ENCODE measurements around the gene AOAH. TPM values are rescaled to one million over a fixed set of nuclear protein-coding genes. Genes with fewer than 3 reads are reported as not detected.

AOAH gene
- total and polyA plus RNA-seq, 2 donors (not counting 3 experiments of a cell fraction or from before 2014, with no cell fraction given) = not detected

DNA sequence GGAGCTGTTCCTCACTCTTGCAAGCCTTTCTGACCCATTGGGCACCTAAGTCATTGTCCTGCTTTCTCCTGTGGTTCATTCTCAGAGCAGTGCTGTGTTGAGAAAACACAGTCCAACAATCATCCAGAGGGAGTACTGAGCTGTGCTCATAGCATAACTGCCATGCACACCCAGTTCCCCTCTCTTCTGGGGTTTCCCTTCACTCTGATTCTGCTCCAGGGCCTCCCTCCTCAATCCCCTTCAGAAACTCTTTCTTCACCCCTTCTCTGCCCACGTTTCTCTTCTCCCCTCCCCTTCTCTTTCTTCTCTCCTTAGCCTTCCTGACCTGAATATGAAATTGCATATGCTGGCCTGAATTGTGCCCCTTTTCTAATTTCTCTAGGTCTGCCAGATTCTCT lies 155.8 kb downstream of the AOAH start:
- Histone ChIP-seq H3K27ac (ENCODE audit: insufficient read depth, low read depth, low read length) (no peak overlapping the region), H3K36me3 (ENCODE audit: control insufficient read depth in 2 of 2, extremely low read depth in 1 of 2, insufficient read depth in 2 of 2, low read length in 2 of 2) (no peaks in the 10 kb centered on the region), H3K9me1 (replicated peaks; ENCODE audit: control insufficient read depth, extremely low read depth, insufficient read depth, low read length) (no peaks in the 10 kb centered on the region), H4K20me1 (replicated peaks; ENCODE audit: control insufficient read depth, extremely low read depth, insufficient read depth, low read length) (no peaks in the 10 kb centered on the region), H3K4me2 (ENCODE audit: insufficient read depth, low read length) (no peak overlapping the region), H3K79me2 (ENCODE audit: control insufficient read depth, insufficient read depth, low read length) (no peaks in the 10 kb centered on the region), H3K27me3 (ENCODE audit: control insufficient read depth in 2 of 2, insufficient read depth in 2 of 2, low read length in 2 of 2) (no peaks in the 10 kb centered on the region), H3K9me3 (replicated peaks; ENCODE audit: control insufficient read depth, insufficient read depth, low read length) (no peaks in the 10 kb centered on the region), H3K9ac (replicated peaks; ENCODE audit: extremely low read depth, insufficient read depth, low read length) (no peak overlapping the region), H3K4me1 (ENCODE audit: control insufficient read depth, extremely low read depth, insufficient read depth, low read length) (no peaks in the 10 kb centered on the region), H2AFZ (ENCODE audit: low read depth, low read length) (no peak overlapping the region), H3K4me3 (replicated peaks in 1 of 3; ENCODE audit: insufficient read depth in 1 of 3, low read depth in 1 of 3, low read length in 3 of 3) (no peak overlapping the region)
- no TSS peak for BruUV-seq (replicated peaks)
- POLR2A ChIA-PET = no interaction called here
- no peak for FAIRE-seq
- TF ChIP-seq POLR2A (IDR thresholded peaks at IDR 0.05; ENCODE audit: low read depth, low read length) (no peak), FOS (IDR thresholded peaks at IDR 0.05; ENCODE audit: borderline replicate concordance, insufficient read depth, low read length) (no peak), POLR2AphosphoS5 (IDR thresholded peaks at IDR 0.05; ENCODE audit: insufficient read depth, low read depth, low read length) (no peak), GATA2 (IDR thresholded peaks at IDR 0.05; ENCODE audit: insufficient read depth, insufficient read length, low read depth, low read length) (no peak), EZH2 (IDR thresholded peaks at IDR 0.05; ENCODE audit: borderline replicate concordance, low read depth, low read length, severe bottlenecking) (no peak), MYC (IDR thresholded peaks at IDR 0.05; ENCODE audit: low read depth, low read length) (no peak), JUN (IDR thresholded peaks at IDR 0.05; ENCODE audit: borderline replicate concordance, insufficient read depth, insufficient read length, low read depth) (no peak)
- TF ChIP-seq, protein P1, sequence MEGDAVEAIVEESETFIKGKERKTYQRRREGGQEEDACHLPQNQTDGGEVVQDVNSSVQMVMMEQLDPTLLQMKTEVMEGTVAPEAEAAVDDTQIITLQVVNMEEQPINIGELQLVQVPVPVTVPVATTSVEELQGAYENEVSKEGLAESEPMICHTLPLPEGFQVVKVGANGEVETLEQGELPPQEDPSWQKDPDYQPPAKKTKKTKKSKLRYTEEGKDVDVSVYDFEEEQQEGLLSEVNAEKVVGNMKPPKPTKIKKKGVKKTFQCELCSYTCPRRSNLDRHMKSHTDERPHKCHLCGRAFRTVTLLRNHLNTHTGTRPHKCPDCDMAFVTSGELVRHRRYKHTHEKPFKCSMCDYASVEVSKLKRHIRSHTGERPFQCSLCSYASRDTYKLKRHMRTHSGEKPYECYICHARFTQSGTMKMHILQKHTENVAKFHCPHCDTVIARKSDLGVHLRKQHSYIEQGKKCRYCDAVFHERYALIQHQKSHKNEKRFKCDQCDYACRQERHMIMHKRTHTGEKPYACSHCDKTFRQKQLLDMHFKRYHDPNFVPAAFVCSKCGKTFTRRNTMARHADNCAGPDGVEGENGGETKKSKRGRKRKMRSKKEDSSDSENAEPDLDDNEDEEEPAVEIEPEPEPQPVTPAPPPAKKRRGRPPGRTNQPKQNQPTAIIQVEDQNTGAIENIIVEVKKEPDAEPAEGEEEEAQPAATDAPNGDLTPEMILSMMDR (IDR thresholded peaks at IDR 0.05; ENCODE audit: extremely low read depth in 1 of 2, insufficient read depth in 1 of 2, low read depth in 1 of 2, low read length in 2 of 2) = no peak
- TF ChIP-seq, protein P2, sequence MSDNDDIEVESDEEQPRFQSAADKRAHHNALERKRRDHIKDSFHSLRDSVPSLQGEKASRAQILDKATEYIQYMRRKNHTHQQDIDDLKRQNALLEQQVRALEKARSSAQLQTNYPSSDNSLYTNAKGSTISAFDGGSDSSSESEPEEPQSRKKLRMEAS (IDR thresholded peaks at IDR 0.05; ENCODE audit: insufficient read depth, insufficient read length) = no peak
- DNase-seq (ENCODE audit: low read depth, low spot score) = no peak
- CTCF ChIA-PET = no interaction called here
- dilution Hi-C loops (cut with MboI; ENCODE audit: extremely low pct_ligation_motif_present, low sequenced_read_pairs) = no loop called here
- intact Hi-C loops (cut with micrococcal nuclease) = no loop called here

All from endothelial cell of umbilical vein (primary cell).